ENCODE measurements around the gene CCDC97. TPM values are rescaled to one million over a fixed set of nuclear protein-coding genes. Genes with fewer than 3 reads are reported as not detected.

Gene CCDC97
- total and polyA plus RNA-seq, 2 experiments from 2014 or later = 15.1 to 24.4 TPM

DNA sequence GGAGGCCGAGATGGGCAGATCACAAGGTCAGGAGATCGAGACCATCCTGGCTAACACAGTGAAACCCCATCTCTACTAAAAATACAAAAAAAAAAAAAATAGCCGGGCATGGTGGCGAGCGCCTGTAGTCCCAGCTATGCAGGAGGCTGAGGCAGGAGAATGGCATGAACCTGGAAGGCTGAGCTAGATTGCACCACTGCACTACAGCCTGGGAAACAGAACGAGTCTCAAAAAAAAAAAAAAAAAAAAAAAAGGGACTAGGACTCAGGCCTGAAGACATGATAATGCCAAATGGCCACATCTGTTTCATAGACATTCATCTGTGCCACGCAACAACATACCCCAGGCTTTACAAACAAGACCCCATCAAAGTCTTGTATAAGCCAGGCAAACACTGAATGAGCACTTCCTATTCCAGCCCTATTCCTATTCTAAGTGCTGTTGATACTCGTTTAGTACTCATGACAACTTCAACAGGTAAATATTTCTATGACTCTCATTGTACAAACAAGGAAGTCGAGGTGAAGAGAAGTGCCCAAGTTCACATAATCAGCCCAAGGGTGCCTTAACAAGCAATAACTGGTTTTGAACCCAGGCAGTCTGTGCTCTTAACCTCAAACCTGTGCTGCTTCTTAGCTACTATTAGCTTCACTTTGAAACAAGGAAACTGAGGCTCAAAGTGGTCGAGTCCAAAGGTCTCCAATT lies 52.3 kb downstream of the CCDC97 start:
- TF ChIP-seq EZH2 (IDR thresholded peaks at IDR 0.05; ENCODE audit: borderline replicate concordance) (no peak), EZH2phosphoT487 (IDR thresholded peaks at IDR 0.05; ENCODE audit: low read depth, severe bottlenecking, unreplicated experiment) (no peak)
- TF ChIP-seq, protein P1, sequence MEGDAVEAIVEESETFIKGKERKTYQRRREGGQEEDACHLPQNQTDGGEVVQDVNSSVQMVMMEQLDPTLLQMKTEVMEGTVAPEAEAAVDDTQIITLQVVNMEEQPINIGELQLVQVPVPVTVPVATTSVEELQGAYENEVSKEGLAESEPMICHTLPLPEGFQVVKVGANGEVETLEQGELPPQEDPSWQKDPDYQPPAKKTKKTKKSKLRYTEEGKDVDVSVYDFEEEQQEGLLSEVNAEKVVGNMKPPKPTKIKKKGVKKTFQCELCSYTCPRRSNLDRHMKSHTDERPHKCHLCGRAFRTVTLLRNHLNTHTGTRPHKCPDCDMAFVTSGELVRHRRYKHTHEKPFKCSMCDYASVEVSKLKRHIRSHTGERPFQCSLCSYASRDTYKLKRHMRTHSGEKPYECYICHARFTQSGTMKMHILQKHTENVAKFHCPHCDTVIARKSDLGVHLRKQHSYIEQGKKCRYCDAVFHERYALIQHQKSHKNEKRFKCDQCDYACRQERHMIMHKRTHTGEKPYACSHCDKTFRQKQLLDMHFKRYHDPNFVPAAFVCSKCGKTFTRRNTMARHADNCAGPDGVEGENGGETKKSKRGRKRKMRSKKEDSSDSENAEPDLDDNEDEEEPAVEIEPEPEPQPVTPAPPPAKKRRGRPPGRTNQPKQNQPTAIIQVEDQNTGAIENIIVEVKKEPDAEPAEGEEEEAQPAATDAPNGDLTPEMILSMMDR (IDR thresholded peaks at IDR 0.05; ENCODE audit: poor library complexity) = no peak
- no peaks in the 10 kb centered on the region for H3K9me2 ChIP-seq (replicated peaks; ENCODE audit: insufficient read depth)
- no peak overlapping the region for H2AFZ ChIP-seq
- no peak overlapping the region for H3K4me2 ChIP-seq
- H3K4me1 ChIP-seq (ENCODE audit: insufficient read depth) = peaks cover 9% of the 10 kb centered on the region
- H3K27me3 ChIP-seq = no peaks in the 10 kb centered on the region
- H3K4me3 ChIP-seq = no peak overlapping the region
- H3K9me3 ChIP-seq (ENCODE audit: low read depth) = no peaks in the 10 kb centered on the region
- peak overlapping the region; percentile 94 for H3K27ac ChIP-seq
- DNase-seq (ENCODE audit: low spot score) = peak; percentile 28
- H4K20me1 ChIP-seq (ENCODE audit: insufficient read depth, poor library complexity, severe bottlenecking) = no peaks in the 10 kb centered on the region
- peaks cover 26% of the 10 kb centered on the region for H3K79me2 ChIP-seq
- WGBS (ENCODE audit: low lambda C conversion rate, missing lambda C conversion rate) = 83% methylated on average over 8 of the region's 10 CpGs
- H3K36me3 ChIP-seq (replicated peaks; ENCODE audit: insufficient read depth, low read depth) = no peaks in the 10 kb centered on the region

DNA sequence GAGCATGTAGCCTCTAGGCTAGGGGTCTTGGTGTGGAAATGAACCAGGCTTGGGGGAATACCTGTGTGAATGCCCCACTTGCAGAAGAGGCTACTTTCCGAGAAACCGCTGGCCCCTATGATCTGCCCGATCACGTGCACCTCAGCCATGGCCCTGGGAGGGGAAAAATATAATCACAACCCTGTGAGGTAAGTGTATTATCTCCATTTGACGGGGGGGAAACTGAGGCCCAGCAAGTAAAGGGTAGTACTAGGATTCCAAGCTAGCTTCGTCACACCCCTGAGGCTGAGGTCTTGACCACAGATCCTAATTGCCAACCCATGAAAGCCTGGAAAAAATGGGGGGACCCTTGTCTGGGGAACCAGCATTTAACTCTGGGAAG lies 53.4 kb downstream of the CCDC97 start:
- no peaks in the 10 kb centered on the region for H3K9me3 ChIP-seq (ENCODE audit: low read depth)
- no peak overlapping the region for H3K4me3 ChIP-seq
- no peaks in the 10 kb centered on the region for H3K9me2 ChIP-seq (replicated peaks; ENCODE audit: insufficient read depth)
- no peak for DNase-seq (ENCODE audit: low spot score)
- peaks cover 17% of the 10 kb centered on the region for H3K4me1 ChIP-seq (ENCODE audit: insufficient read depth)
- H3K27me3 ChIP-seq = no peaks in the 10 kb centered on the region
- H3K27ac ChIP-seq = peak overlapping the region; percentile 94
- TF ChIP-seq EZH2phosphoT487 (IDR thresholded peaks at IDR 0.05; ENCODE audit: low read depth, severe bottlenecking, unreplicated experiment) (no peak), EZH2 (IDR thresholded peaks at IDR 0.05; ENCODE audit: borderline replicate concordance) (no peak)
- TF ChIP-seq, protein P1 (IDR thresholded peaks at IDR 0.05; ENCODE audit: poor library complexity) = no peak
- H3K36me3 ChIP-seq (replicated peaks; ENCODE audit: insufficient read depth, low read depth) = no peaks in the 10 kb centered on the region
- H2AFZ ChIP-seq = peak overlapping the region; percentile 75
- no peaks in the 10 kb centered on the region for H4K20me1 ChIP-seq (ENCODE audit: insufficient read depth, poor library complexity, severe bottlenecking)
- H3K79me2 ChIP-seq = peaks cover 26% of the 10 kb centered on the region
- H3K4me2 ChIP-seq = peak overlapping the region; percentile 77
- WGBS (ENCODE audit: low lambda C conversion rate, missing lambda C conversion rate) = 61% methylated on average over 6 of the region's 6 CpGs

DNA sequence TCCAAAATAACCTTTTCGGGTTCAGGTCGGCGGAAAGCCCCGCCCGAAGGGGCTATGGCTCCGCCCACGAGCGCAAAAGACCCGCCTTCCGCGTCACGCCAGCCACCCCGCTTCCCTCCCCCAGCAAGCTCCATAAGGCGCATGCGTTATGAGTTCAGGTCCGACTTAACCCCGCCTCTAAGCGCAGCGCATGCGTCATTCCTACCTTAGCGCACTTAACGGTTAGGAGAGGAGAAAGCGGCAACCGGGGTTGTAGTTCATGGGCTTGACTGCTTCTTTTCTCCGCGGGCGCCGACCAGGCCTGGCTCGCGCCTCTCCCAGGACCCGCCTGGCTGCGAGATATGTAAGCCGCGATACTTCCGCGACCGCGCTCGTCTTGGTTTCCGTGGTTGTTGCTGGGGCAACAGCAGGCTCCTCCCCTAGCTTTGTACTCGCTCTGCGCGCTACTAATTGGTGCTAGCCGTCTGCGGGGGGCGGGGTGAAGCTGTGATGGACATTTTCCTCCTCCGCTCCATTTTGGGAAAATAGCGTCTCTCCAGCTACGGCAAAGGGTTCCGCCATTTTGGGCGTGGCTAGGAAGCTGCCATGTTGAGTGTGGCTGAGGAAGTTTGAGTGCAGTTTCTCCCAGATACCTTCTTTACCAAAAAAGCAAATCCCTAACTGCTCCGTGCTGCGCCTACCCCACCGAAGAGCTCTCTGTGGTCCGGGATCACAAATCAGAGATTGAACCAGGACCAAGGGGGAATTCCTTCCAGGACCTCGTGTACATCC lies 54.0 kb downstream of the CCDC97 start, which contains the start of gene B9D2:
TSS of gene B9D2 (minus strand) at position 397 of the 771 bp plus-strand sequence. CDS start 630 bp downstream, outside the sequence.
- WGBS (ENCODE audit: low lambda C conversion rate, missing lambda C conversion rate) = 2% methylated on average over 49 of the region's 56 CpGs
- H3K4me1 ChIP-seq (ENCODE audit: insufficient read depth) = peaks cover 18% of the 10 kb centered on the region
- no peaks in the 10 kb centered on the region for H3K9me3 ChIP-seq (ENCODE audit: low read depth)
- H3K4me3 ChIP-seq = peak within 1 kb of the TSS; percentile 45
- peak within 1 kb of the TSS; percentile 94 for H3K27ac ChIP-seq
- no peaks in the 10 kb centered on the region for H3K36me3 ChIP-seq (replicated peaks; ENCODE audit: insufficient read depth, low read depth)
- no peaks in the 10 kb centered on the region for H3K9me2 ChIP-seq (replicated peaks; ENCODE audit: insufficient read depth)
- no peaks in the 10 kb centered on the region for H3K27me3 ChIP-seq
- peaks cover 32% of the 10 kb centered on the region for H3K79me2 ChIP-seq
- peak; percentile 99 for DNase-seq (ENCODE audit: low spot score)
- H3K4me2 ChIP-seq = peak within 1 kb of the TSS; percentile 84
- H2AFZ ChIP-seq = peak within 1 kb of the TSS; percentile 75
- TF ChIP-seq EZH2 (IDR thresholded peaks at IDR 0.05; ENCODE audit: borderline replicate concordance) = no peak
- TF ChIP-seq, protein P1 (IDR thresholded peaks at IDR 0.05; ENCODE audit: poor library complexity) = no peak
- no peak for TF ChIP-seq EZH2phosphoT487 (IDR thresholded peaks at IDR 0.05; ENCODE audit: low read depth, severe bottlenecking, unreplicated experiment)
- no peaks in the 10 kb centered on the region for H4K20me1 ChIP-seq (ENCODE audit: insufficient read depth, poor library complexity, severe bottlenecking)

Data from hepatocyte (in vitro differentiated cells).